Stimulated activated naive CD8-positive, alpha-beta T cell treated with anti-CD3 and anti-CD28 coated beads, Interleukin-15, Interleukin-2, amounts not matched to agents 100 ng/mL and 50 ng/mL, for 24 hours (primary cell): ENCODE measurements around the gene NTNG2.

Experiments used
- H3K27ac Mint-ChIP-seq: one replicate; pipeline ENCODE4 v1.8.0; 2021; ENCODE audit warnings: mild to moderate bottlenecking, mixed read lengths
- H3K27me3 Mint-ChIP-seq: one replicate; pipeline ENCODE4 v1.8.0; 2021; ENCODE audit warnings: mixed read lengths
- H3K36me3 Mint-ChIP-seq: one replicate; pipeline ENCODE4 v1.8.0; 2021; ENCODE audit warnings: low read depth, mixed read lengths
- H3K4me1 Mint-ChIP-seq: one replicate; pipeline ENCODE4 v1.8.0; 2021; ENCODE audit warnings: low read depth, mixed read lengths
- H3K4me3 Mint-ChIP-seq: one replicate; pipeline ENCODE4 v1.8.0; 2021; ENCODE audit warnings: mild to moderate bottlenecking, mixed read lengths
- H3K9me3 Mint-ChIP-seq: one replicate; pipeline ENCODE4 v1.8.0; 2021; ENCODE audit warnings: mixed read lengths

NTNG2 gene

DNA sequence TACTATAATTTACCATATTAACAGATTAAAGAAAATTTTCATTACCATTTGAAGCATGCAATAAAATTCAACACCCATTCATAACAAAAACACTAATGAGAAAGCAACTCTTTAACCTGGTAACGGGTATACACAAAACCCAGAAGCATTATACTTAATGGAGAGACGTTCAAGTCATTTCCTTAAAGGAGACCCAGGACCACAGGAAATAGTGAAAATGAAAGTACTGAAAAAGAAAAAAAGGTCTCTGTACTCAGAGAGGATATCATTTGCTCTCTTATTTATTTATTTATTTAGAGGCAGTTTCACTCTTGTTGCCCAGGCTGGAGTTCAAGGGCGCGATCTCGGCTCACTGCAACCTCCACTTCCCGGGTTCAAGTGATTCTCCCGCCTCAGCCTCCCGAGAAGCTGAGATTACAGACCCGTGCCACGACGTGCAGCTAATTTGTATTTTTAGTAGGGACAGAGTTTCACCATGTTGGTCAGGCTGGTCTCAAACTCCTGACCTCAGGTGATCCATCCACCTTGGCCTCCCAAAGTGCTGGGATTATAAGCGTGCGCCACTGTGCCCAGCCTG lies 131.4 kb downstream of the NTNG2 start:
- Mint-ChIP-seq H3K27ac (peak overlapping the region; percentile 1), H3K27me3 (no peaks in the 10 kb centered on the region), H3K4me3 (no peak overlapping the region), H3K9me3 (no peaks in the 10 kb centered on the region), H3K36me3 (peaks cover 66% of the 10 kb centered on the region), H3K4me1 (peaks cover 26% of the 10 kb centered on the region)
